Measurements from ENCODE around the gene LGALS14. TPM values are rescaled to one million over a fixed set of nuclear protein-coding genes. Genes with fewer than 3 reads are reported as not detected.
"Not testable (repeated sequence)": the region's sequence is repeated elsewhere in the genome, so short reads cannot be mapped to it uniquely, and the experiment has no call there.

LGALS14 gene
- total RNA-seq, 1 experiment from 2014 or later, result not detected

- TF ChIP-seq ZNF281 (CRISPR knock-in tag; IDR thresholded peaks at IDR 0.05) (no peak), ZNF512 (CRISPR knock-in tag; IDR thresholded peaks at IDR 0.05; ENCODE audit: borderline replicate concordance) (no peak), GABPB1 (CRISPR knock-in tag; IDR thresholded peaks at IDR 0.05) (no peak), ZBTB43 (CRISPR knock-in tag; IDR thresholded peaks at IDR 0.05) (no peak)
Measured at GRCh38 chr19:39710333-39710890, 6.1 kb downstream of the LGALS14 start (continued).

- POLR2A ChIA-PET; CTCF ChIA-PET; DNase-seq (ENCODE audit: low spot score); H3K4me1 Mint-ChIP-seq; H3K4me3 Mint-ChIP-seq; ATAC-seq; H3K36me3 Mint-ChIP-seq; H3K27ac Mint-ChIP-seq: not testable (repeated sequence)
- peaks cover 66% of the 10 kb centered on the region for H3K27me3 Mint-ChIP-seq (ENCODE audit: low read depth)
- peaks cover 25% of the 10 kb centered on the region for H3K9me3 Mint-ChIP-seq
Measured at GRCh38 chr19:39720144-39720543, 15.9 kb downstream of the LGALS14 start.

GRCh38 chr19:39725995-39726394 lies 21.7 kb downstream of the LGALS14 start:
- Mint-ChIP-seq H3K27ac (no peak overlapping the region), H3K36me3 (no peaks in the 10 kb centered on the region), H3K4me3 (no peak overlapping the region), H3K4me1 (no peaks in the 10 kb centered on the region), H3K27me3 (ENCODE audit: low read depth) (peaks cover 54% of the 10 kb centered on the region), H3K9me3 (no peaks in the 10 kb centered on the region)
- TF ChIP-seq TCF7 (CRISPR knock-in tag; IDR thresholded peaks at IDR 0.05; ENCODE audit: low read depth) (no peak), RELA (CRISPR knock-in tag; IDR thresholded peaks at IDR 0.05; ENCODE audit: borderline replicate concordance) (no peak), TEAD4 (CRISPR knock-in tag; IDR thresholded peaks at IDR 0.05) (no peak), HMGXB4 (CRISPR knock-in tag; IDR thresholded peaks at IDR 0.05) (no peak), IRF1 (CRISPR knock-in tag; IDR thresholded peaks at IDR 0.05) (no peak), ZNF138 (CRISPR knock-in tag; conservative IDR thresholded peaks at IDR 0.05) (no peak), NR3C1 (CRISPR knock-in tag; conservative IDR thresholded peaks at IDR 0.05; ENCODE audit: low read depth) (no peak), ZNF425 (CRISPR knock-in tag; conservative IDR thresholded peaks at IDR 0.05) (no peak), ESRRA (CRISPR knock-in tag; IDR thresholded peaks at IDR 0.05; ENCODE audit: borderline replicate concordance) (no peak), ZNF317 (CRISPR knock-in tag; IDR thresholded peaks at IDR 0.05; ENCODE audit: borderline replicate concordance, low read depth) (no peak)
- POLR2A ChIA-PET, result no interaction called here
- ATAC-seq (no peak), DNase-seq (ENCODE audit: low spot score) (no peak)
- CTCF ChIA-PET, result interaction anchor here (1.0 kb wide), 1 partner anchor 67 kb away, joined by 3 read pairs; no protein-coding TSS in a partner anchor
